Sigmoid colon (tissue), 4 donors: ENCODE measurements around the gene PLEKHA8.

Experiments
- POLR2A ChIP-seq, 2 donors: fragments of 450-650 bp; IDR thresholded peaks; one replicate each; pipeline ENCODE4 v1.6.1; 2016; ENCODE audit warnings: antibody characterized with exemption in 2 of 2, mild to moderate bottlenecking in 2 of 2, moderate library complexity in 2 of 2
- POLR2AphosphoS5 ChIP-seq, 4 donors: sonication (generic); formaldehyde crosslinking; IDR thresholded peaks; one replicate each; pipeline ENCODE4 v1.6.1; 2017; ENCODE audit warnings: antibody characterized with exemption in 4 of 4
- TF ChIP-seq, protein P1 (sequence below), 4 experiments: fragments of 450-650 bp in 3 of 4; fragments of 200-600 bp in 1 of 4; IDR thresholded peaks; one replicate each; pipeline ENCODE4 v1.5.1; 2016 to 2019; ENCODE audit warnings: antibody characterized with exemption in 4 of 4, mild to moderate bottlenecking in 3 of 4, moderate library complexity in 2 of 4

DNA sequence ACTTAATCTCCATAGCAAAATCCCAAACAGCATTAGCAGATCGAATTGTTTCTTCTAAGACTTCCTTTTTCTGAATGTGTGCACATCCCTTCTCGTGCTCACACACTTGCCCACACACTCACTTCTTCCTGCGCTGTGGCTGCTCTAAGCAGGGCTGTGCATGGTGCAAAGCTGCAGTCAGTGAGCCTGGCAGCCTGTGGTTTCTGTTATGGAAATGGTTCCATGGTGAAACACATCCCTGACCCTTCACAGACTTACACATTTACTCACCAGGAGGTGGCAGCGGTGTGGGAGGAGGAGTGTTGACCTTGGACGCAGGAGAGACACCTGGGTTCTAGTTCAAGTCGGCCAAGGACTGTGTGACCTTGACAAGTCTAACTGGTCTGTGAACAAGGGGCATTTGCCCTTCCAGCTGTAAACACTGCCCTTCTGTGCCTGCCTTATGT lies 131.5 kb downstream of the PLEKHA8 start:
- TF ChIP-seq, protein P1, sequence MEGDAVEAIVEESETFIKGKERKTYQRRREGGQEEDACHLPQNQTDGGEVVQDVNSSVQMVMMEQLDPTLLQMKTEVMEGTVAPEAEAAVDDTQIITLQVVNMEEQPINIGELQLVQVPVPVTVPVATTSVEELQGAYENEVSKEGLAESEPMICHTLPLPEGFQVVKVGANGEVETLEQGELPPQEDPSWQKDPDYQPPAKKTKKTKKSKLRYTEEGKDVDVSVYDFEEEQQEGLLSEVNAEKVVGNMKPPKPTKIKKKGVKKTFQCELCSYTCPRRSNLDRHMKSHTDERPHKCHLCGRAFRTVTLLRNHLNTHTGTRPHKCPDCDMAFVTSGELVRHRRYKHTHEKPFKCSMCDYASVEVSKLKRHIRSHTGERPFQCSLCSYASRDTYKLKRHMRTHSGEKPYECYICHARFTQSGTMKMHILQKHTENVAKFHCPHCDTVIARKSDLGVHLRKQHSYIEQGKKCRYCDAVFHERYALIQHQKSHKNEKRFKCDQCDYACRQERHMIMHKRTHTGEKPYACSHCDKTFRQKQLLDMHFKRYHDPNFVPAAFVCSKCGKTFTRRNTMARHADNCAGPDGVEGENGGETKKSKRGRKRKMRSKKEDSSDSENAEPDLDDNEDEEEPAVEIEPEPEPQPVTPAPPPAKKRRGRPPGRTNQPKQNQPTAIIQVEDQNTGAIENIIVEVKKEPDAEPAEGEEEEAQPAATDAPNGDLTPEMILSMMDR (IDR thresholded peaks at IDR 0.05) = no peak
- TF ChIP-seq POLR2A (IDR thresholded peaks at IDR 0.05) = no peak
- TF ChIP-seq POLR2AphosphoS5 (IDR thresholded peaks at IDR 0.05) = no peak
